Epithelial cell of proximal tubule (primary cell): Measurements from ENCODE around the gene E2F1. TPM values are rescaled to one million over a fixed set of nuclear protein-coding genes. Genes with fewer than 3 reads are reported as not detected.

ENCODE experiments used
- DNase-seq: peaks from one replicate; pipeline ENCODE4 v3.0.0-alpha.2; 2011; ENCODE audit warnings: low read depth
- H3K4me3 ChIP-seq: 2 replicates; pipeline ENCODE4 v1.5.1; 2011; ENCODE audit warnings: low read depth, mild to moderate bottlenecking, low read length
- total RNA-seq: library from RNA; depleted of rRNA; stranded (reverse); fragments of >200 nt; gene quantifications from 2 replicates; pipeline ENCODE4 v1.2.3, GENCODE V29; 2015
- TF ChIP-seq, protein P1 (sequence below): conservative IDR thresholded peaks from 2 replicates; pipeline ENCODE4 v1.5.1; 2012; ENCODE audit warnings: low read depth, mild to moderate bottlenecking, low read length

Gene E2F1, protein sequence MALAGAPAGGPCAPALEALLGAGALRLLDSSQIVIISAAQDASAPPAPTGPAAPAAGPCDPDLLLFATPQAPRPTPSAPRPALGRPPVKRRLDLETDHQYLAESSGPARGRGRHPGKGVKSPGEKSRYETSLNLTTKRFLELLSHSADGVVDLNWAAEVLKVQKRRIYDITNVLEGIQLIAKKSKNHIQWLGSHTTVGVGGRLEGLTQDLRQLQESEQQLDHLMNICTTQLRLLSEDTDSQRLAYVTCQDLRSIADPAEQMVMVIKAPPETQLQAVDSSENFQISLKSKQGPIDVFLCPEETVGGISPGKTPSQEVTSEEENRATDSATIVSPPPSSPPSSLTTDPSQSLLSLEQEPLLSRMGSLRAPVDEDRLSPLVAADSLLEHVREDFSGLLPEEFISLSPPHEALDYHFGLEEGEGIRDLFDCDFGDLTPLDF
- 17.1 and 35.0 TPM in 2 replicates for total RNA-seq

DNA sequence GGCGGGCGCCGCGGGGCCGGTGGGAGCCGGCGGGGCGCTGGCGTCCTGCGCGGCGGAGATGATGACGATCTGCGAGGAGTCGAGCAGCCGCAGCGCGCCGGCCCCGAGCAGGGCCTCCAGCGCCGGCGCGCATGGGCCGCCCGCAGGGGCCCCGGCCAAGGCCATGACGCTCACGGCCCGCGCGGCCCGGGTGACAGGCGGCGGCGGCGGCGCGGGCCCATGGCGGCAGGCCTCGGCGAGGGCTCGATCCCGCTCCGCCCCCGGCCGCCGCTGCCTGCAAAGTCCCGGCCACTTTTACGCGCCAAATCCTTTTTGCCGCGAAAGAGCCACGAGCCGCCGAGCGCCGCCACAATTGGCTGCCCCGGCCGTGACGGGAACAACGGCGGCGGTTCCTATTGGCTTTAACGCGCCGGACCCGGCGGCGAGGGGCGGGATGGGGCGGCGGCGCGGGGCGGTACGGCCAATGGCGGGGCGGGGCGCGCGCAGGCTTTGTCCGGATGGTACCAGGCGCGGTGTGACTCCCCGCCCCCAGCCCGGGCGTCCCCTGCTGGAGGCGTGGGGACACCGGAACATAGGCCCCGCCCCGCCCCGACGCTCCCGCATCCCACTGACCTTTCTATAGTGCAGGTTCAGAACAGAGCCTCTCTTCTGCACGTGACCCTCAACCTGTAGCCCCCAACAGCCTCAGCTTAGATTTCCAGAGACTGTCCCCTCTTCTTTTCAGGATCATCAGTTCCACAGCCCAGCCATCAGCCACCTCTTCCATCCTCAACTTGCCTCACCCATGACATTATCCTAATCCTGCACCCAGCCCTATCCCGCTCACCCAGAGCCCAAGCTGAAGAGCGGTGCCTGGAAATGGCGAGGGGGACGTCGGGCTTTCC lies at the start of gene E2F1:
Gene E2F1, minus strand, starts transcription at position 286 of the 884 bp plus-strand sequence. Its CDS starts 121 bp downstream, at position 165.
- peak within 1 kb of the TSS; percentile 49 for H3K4me3 ChIP-seq
- TF ChIP-seq, protein P1, sequence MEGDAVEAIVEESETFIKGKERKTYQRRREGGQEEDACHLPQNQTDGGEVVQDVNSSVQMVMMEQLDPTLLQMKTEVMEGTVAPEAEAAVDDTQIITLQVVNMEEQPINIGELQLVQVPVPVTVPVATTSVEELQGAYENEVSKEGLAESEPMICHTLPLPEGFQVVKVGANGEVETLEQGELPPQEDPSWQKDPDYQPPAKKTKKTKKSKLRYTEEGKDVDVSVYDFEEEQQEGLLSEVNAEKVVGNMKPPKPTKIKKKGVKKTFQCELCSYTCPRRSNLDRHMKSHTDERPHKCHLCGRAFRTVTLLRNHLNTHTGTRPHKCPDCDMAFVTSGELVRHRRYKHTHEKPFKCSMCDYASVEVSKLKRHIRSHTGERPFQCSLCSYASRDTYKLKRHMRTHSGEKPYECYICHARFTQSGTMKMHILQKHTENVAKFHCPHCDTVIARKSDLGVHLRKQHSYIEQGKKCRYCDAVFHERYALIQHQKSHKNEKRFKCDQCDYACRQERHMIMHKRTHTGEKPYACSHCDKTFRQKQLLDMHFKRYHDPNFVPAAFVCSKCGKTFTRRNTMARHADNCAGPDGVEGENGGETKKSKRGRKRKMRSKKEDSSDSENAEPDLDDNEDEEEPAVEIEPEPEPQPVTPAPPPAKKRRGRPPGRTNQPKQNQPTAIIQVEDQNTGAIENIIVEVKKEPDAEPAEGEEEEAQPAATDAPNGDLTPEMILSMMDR: peak; percentile 25
- no peak for DNase-seq

DNA sequence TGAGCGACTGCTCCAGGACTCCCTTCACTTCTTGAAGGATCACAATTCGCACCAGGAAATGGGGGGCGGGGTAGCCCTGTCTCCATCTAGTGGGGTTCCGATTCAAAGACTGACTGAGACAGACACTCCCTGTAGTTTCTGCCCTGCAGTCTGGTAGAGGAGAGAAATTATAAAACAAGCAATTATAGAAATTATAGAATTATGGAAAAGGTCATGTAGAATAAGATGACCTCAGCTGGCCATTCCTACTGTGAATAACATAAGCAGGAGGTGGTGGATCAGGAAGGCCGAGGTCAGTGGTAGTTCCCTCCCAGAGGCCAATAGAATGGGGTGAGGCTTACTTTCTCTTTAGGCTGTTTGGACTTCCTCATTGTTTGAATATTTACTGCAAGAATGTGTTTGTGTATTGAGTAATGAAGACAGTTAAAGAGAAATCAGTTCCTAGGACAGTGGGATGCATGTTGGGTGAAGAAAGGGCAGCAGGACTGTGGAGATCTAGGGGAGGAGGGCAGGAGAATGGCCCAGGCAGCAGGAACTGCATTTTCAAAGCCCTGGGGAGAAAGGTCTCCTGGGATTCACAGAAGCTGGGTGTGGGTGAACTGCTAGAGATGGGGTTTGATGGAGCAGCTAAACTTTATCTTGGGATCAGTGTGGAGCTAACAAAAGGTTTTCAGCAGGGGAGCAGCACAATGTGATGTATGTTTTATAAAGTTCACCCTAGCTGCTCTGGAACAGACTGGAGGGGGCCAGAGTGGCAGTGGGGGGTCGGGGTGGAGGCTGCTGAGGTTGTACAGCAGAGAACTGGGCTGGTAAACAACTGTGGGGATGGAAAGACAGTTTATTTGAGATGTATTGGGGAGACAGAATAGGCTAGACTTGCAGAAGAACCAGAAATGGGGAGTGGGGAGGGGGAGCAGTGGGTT lies 47.7 kb upstream of the E2F1 start:
- H3K4me3 ChIP-seq: peak overlapping the region; percentile 5
- DNase-seq: peak; percentile 68
- TF ChIP-seq, protein P1: no peak

DNA sequence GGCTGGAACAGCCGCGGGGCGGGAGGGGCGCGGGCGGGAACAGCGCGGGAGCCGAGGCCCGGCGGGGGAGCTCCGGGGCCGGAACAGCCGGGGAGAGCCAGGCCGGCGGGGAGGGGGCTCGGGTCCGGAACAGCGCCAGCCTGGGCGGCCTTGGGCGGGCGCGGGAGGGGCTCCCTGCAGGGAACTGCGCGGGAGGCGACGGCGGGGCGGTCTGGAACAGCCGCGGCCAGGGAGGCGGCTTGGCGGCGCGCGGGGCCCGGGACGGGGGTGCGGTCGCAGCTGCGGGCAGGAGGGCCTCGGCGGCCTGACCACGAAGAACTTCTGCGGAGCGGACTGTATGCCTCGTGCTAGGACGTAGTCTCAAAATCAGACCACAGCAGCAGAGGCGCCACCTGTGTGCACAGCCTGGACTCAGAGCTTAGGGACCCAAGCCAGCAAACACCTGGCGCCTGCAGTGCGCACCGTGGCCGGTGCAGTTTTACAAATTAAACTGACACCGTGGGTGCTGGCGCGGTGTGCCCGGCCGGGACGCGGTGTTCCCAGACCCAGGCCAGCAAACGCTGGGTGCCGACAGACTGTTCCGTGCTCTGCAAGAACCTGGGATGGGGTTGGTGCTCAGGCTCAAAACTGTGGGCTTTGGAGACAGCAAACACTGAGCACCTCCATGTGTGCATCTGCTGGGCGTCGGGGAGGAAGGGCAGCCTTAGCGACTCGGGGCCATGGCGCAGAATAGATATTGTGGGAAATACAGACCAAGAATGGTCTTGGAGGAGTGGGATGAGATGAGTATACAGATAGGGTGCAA lies 46.2 kb upstream of the E2F1 start:
- peak overlapping the region; percentile 66 for H3K4me3 ChIP-seq
- DNase-seq: no peak
- TF ChIP-seq, protein P1: no peak

DNA sequence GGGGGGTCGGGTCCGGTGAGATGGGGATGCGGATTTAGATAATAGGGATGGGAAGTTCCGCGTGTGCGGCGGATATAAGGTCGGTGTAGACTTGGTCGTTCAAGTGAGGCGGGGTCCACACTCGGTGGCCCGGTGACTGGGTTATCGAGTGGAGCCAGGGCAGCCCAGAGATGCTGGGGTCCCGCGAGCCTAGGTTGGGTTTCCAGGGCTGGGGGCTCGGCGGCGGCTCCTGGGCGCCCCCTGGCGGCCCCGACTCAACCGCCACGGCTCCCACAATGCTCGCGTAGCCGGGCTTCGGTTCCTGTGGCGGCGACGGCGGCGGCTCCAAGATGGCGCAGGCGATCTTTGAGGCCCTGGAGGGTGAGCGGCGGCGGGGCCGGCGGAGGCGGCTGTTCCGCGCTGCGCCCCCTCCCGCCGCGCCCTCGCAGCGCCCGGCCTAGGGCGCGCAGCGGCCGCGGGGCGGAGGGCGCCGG lies 45.5 kb upstream of the E2F1 start, which contains the start of gene ZNF341:
Gene ZNF341, plus strand, starts transcription at position 304 of the 473 bp plus-strand sequence. Its CDS starts 26 bp downstream, at position 330.
- DNase-seq: no peak
- peak within 1 kb of the TSS; percentile 66 for H3K4me3 ChIP-seq
- TF ChIP-seq, protein P1: peak; percentile 72

DNA sequence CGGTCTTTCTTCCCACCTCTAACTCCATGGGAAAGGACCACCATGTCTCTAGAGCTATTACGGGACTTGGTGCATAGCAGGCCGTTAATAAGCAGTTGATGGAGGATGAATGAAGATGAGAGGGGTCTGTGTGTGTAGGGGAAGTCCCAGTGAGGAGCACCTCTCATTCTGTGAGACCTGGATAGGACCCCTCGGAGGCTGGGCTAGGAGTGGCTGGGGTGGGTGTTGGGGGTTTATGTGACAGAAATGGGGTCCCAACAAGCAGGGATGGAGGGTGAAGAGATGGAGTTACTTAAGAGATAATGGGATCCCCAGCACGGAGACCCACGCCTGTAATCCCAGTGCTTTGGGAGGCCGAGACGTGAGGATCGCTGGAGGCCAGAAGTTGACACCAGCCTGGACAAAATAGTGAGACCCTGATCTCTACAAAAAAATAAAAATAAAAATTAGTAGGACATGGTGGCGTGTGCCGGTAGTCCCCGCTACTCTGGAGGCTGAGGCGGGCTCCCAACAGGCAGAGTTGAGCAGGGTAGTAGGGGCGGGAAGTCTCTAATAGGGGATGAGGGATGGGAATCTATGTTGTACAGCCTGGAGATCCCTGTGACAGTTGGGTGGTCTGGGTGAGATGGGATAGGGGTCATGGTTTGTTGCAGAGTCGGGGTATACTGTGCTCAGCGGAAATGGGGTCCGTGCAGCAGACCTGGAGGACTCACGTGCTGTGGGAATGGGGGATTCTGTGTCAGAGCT lies 44.9 kb upstream of the E2F1 start:
- no peak for DNase-seq
- TF ChIP-seq, protein P1: no peak
- peak overlapping the region; percentile 61 for H3K4me3 ChIP-seq
